Measurements from ENCODE around the gene PVALB. TPM values are rescaled to one million over a fixed set of nuclear protein-coding genes. Genes with fewer than 3 reads are reported as not detected.

PVALB gene
- total and polyA plus RNA-seq, 12 donors, result 0.65 to 3.3 (median 1.3) TPM; not detected in 8

GRCh38 chr22:36764060-36764459 is 52.8 kb downstream of the PVALB start:
- intact Hi-C loops (cut with DNase I), result no loop called here
- DNase-seq, result peak in 1 of 7 donors; percentile 0
- H3K9me3 ChIP-seq (replicated peaks in 1 of 3), result no peaks in the 10 kb centered on the region
- TF ChIP-seq POLR2A (IDR thresholded peaks at IDR 0.05) (no peak), CTCF (IDR thresholded peaks at IDR 0.05) (no peak)
- 89 to 92% (median 90%) methylated on average over 9 of the region's 9 CpGs for WGBS, 4 donors
- H3K36me3 ChIP-seq (replicated peaks in 1 of 2), result no peaks in the 10 kb centered on the region
- no peaks in the 10 kb centered on the region for H3K27me3 ChIP-seq
- H3K4me1 ChIP-seq (replicated peaks in 1 of 2), result no peaks in the 10 kb centered on the region
- H3K4me3 ChIP-seq, result no peak overlapping the region
- H3K27ac ChIP-seq, result no peak overlapping the region

DNA sequence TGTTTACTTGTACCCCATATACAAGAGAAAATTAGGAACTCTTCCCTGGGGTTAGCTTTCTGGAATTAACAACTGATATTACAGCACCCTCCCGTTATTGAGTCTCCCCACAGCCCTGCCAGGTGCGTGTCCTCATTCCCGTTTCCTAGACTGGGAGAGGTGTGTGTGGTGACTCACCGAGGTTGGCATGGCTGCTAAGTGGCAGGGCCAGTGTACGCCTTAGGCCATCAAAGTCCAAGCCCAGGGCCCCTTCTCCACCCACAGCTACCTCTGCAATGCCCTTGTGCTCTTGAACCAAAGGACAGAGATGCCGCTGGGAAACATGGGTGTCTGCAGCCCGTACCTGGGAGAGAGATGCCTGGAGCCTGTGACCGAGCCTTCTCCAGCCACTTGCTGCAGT is 53.3 kb downstream of the PVALB start:
- Histone ChIP-seq H3K27ac (no peak overlapping the region), H3K4me3 (no peak overlapping the region), H3K4me1 (replicated peaks in 1 of 2) (no peaks in the 10 kb centered on the region), H3K9me3 (replicated peaks in 1 of 3) (no peaks in the 10 kb centered on the region), H3K36me3 (replicated peaks in 1 of 2) (no peaks in the 10 kb centered on the region), H3K27me3 (no peaks in the 10 kb centered on the region)
- DNase-seq, result peak in 1 of 7 donors; percentile 1
- intact Hi-C loops (cut with DNase I), result no loop called here
- TF ChIP-seq POLR2A (IDR thresholded peaks at IDR 0.05), result no peak
- no peak for TF ChIP-seq CTCF (IDR thresholded peaks at IDR 0.05)
- 88 to 94% (median 91%) methylated on average over 6 to 8 of the region's 8 CpGs for WGBS, 4 donors

DNA sequence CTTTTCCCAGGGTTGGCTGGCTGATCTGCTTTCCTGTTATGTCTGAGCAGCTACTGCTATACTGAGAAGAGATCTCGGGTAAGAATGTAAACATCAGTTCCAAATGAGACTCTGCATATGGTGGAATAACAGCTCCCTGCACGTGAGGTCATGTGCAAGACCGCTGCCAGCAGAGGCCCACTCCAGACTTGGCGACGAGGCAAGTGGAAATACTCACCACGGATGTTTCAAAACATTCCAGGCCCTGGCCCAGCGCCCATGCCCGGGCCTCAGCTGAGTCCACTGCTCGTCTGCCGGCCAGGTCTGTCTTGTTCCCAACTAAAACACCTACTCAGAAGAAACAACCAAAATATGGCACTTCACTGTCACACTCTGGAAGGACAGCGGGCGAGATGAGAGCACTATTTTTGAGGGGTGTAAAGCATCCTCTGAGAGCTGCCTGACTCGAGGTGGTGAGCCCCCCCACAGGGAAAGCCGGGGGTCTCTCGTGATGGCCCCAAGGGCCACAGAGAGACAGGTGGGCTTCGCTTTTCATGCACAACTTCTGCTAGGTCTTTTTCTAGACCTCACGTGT is 54.1 kb downstream of the PVALB start:
- TF ChIP-seq POLR2A (IDR thresholded peaks at IDR 0.05) (no peak), CTCF (IDR thresholded peaks at IDR 0.05) (no peak)
- H3K36me3 ChIP-seq (replicated peaks in 1 of 2), result no peaks in the 10 kb centered on the region
- 85 to 90% (median 88%) methylated on average over 2 to 17 of the region's 17 CpGs for WGBS, 4 donors
- no peak overlapping the region for H3K4me3 ChIP-seq
- no peaks in the 10 kb centered on the region for H3K27me3 ChIP-seq
- no peaks in the 10 kb centered on the region for H3K9me3 ChIP-seq (replicated peaks in 1 of 3)
- intact Hi-C loops (cut with DNase I), result no loop called here
- peak in 1 of 7 donors; percentile 8 for DNase-seq
- H3K4me1 ChIP-seq (replicated peaks in 1 of 2), result no peaks in the 10 kb centered on the region
- H3K27ac ChIP-seq, result no peak overlapping the region

GRCh38 chr22:36761553-36762240 is 55.1 kb downstream of the PVALB start:
- Histone ChIP-seq H3K27me3 (no peaks in the 10 kb centered on the region), H3K27ac (no peak overlapping the region), H3K4me1 (replicated peaks in 1 of 2) (no peaks in the 10 kb centered on the region), H3K36me3 (replicated peaks in 1 of 2) (no peaks in the 10 kb centered on the region), H3K9me3 (replicated peaks in 1 of 3) (no peaks in the 10 kb centered on the region), H3K4me3 (no peak overlapping the region)
- DNase-seq, result peak in 2 of 7 donors; percentile 1 to 4
- intact Hi-C loops (cut with DNase I), result no loop called here
- TF ChIP-seq CTCF (IDR thresholded peaks at IDR 0.05) (no peak), POLR2A (IDR thresholded peaks at IDR 0.05) (no peak)
- 85 to 92% (median 88%) methylated on average over 7 to 10 of the region's 10 CpGs for WGBS, 4 donors

All from adrenal gland (tissue), 12 donors.